ENCODE data around the gene FAM72C. TPM values are rescaled to one million over a fixed set of nuclear protein-coding genes. Genes with fewer than 3 reads are reported as not detected.
A peak's percentile ranks its signal among the peaks of the same experiment; 100 is the strongest.
"Not testable (repeated sequence)": the region's sequence is repeated elsewhere in the genome, so short reads cannot be mapped to it uniquely, and the experiment has no call there.

The FAM72C gene
- total RNA-seq, 6 experiments from 2014 or later, result 1.7 to 3.6 (median 3.1) TPM

GRCh38 chr1:143996020-143996419 is 24.2 kb upstream of the FAM72C start:
- H3K27ac Mint-ChIP-seq; H3K9me3 Mint-ChIP-seq; DNase-seq; H3K27me3 Mint-ChIP-seq (ENCODE audit: insufficient read depth); H3K36me3 Mint-ChIP-seq (ENCODE audit: low read depth); H3K4me3 Mint-ChIP-seq; H3K4me1 Mint-ChIP-seq (ENCODE audit: low read depth): not testable (repeated sequence)

- H3K9me3 Mint-ChIP-seq; H3K4me1 Mint-ChIP-seq (ENCODE audit: low read depth); H3K36me3 Mint-ChIP-seq (ENCODE audit: low read depth); H3K4me3 Mint-ChIP-seq; DNase-seq; H3K27ac Mint-ChIP-seq; H3K27me3 Mint-ChIP-seq (ENCODE audit: insufficient read depth): not testable (repeated sequence)
Measured at GRCh38 chr1:143993301-143993907, 21.6 kb upstream of the FAM72C start.

- H3K36me3 Mint-ChIP-seq (ENCODE audit: low read depth); H3K27me3 Mint-ChIP-seq (ENCODE audit: insufficient read depth); H3K4me1 Mint-ChIP-seq (ENCODE audit: low read depth); DNase-seq; H3K9me3 Mint-ChIP-seq; H3K4me3 Mint-ChIP-seq; H3K27ac Mint-ChIP-seq: not testable (repeated sequence)
Measured at GRCh38 chr1:143990699-143991098, 18.9 kb upstream of the FAM72C start.

GRCh38 chr1:143989719-143990118 is 17.9 kb upstream of the FAM72C start:
- H3K27ac Mint-ChIP-seq; H3K36me3 Mint-ChIP-seq (ENCODE audit: low read depth); H3K4me3 Mint-ChIP-seq; H3K4me1 Mint-ChIP-seq (ENCODE audit: low read depth); DNase-seq; H3K9me3 Mint-ChIP-seq; H3K27me3 Mint-ChIP-seq (ENCODE audit: insufficient read depth): not testable (repeated sequence)

- H3K4me3 Mint-ChIP-seq; H3K36me3 Mint-ChIP-seq (ENCODE audit: low read depth): not testable (repeated sequence)
Measured at GRCh38 chr1:143989427-143989712, 17.6 kb upstream of the FAM72C start.

GRCh38 chr1:143988602-143989426 is 17.0 kb upstream of the FAM72C start:
- not testable (repeated sequence) for DNase-seq; H3K27ac Mint-ChIP-seq; H3K4me1 Mint-ChIP-seq (ENCODE audit: low read depth); H3K4me3 Mint-ChIP-seq; H3K36me3 Mint-ChIP-seq (ENCODE audit: low read depth); H3K27me3 Mint-ChIP-seq (ENCODE audit: insufficient read depth); H3K9me3 Mint-ChIP-seq

More at GRCh38 chr1:143989427-143989712, 17.6 kb upstream of the FAM72C start:
- H3K27me3 Mint-ChIP-seq (ENCODE audit: insufficient read depth); DNase-seq; H3K27ac Mint-ChIP-seq; H3K4me1 Mint-ChIP-seq (ENCODE audit: low read depth); H3K9me3 Mint-ChIP-seq: not testable (repeated sequence)

- not testable (repeated sequence) for DNase-seq; H3K9me3 Mint-ChIP-seq; H3K4me3 Mint-ChIP-seq; H3K36me3 Mint-ChIP-seq (ENCODE audit: low read depth); H3K27me3 Mint-ChIP-seq (ENCODE audit: insufficient read depth); H3K27ac Mint-ChIP-seq; H3K4me1 Mint-ChIP-seq (ENCODE audit: low read depth)
Measured at GRCh38 chr1:143987868-143988267, 16.1 kb upstream of the FAM72C start.

GRCh38 chr1:143984721-143985473 is 13.1 kb upstream of the FAM72C start:
- DNase-seq; H3K9me3 Mint-ChIP-seq; H3K27me3 Mint-ChIP-seq (ENCODE audit: insufficient read depth); H3K4me1 Mint-ChIP-seq (ENCODE audit: low read depth); H3K27ac Mint-ChIP-seq; H3K4me3 Mint-ChIP-seq; H3K36me3 Mint-ChIP-seq (ENCODE audit: low read depth): not testable (repeated sequence)

GRCh38 chr1:143974416-143974815 is 2.6 kb upstream of the FAM72C start:
- H3K9me3 Mint-ChIP-seq; H3K27me3 Mint-ChIP-seq (ENCODE audit: insufficient read depth); H3K4me1 Mint-ChIP-seq (ENCODE audit: low read depth); H3K36me3 Mint-ChIP-seq (ENCODE audit: low read depth); DNase-seq: not testable (repeated sequence)
- peak overlapping the region; percentile 85 for H3K4me3 Mint-ChIP-seq
- peak overlapping the region; percentile 57 for H3K27ac Mint-ChIP-seq

GRCh38 chr1:143973876-143974414 is 2.2 kb upstream of the FAM72C start:
- H3K9me3 Mint-ChIP-seq; H3K4me1 Mint-ChIP-seq (ENCODE audit: low read depth); H3K36me3 Mint-ChIP-seq (ENCODE audit: low read depth); H3K27me3 Mint-ChIP-seq (ENCODE audit: insufficient read depth): not testable (repeated sequence)
- peak overlapping the region; percentile 97 for H3K4me3 Mint-ChIP-seq
- peak overlapping the region; percentile 94 for H3K27ac Mint-ChIP-seq
- peak; percentile 35 for DNase-seq

GRCh38 chr1:143972753-143973326 is 1.1 kb upstream of the FAM72C start:
- not testable (repeated sequence) for DNase-seq; H3K9me3 Mint-ChIP-seq; H3K27ac Mint-ChIP-seq; H3K4me3 Mint-ChIP-seq; H3K27me3 Mint-ChIP-seq (ENCODE audit: insufficient read depth); H3K36me3 Mint-ChIP-seq (ENCODE audit: low read depth); H3K4me1 Mint-ChIP-seq (ENCODE audit: low read depth)

- not testable (repeated sequence) for H3K36me3 Mint-ChIP-seq (ENCODE audit: low read depth); H3K4me1 Mint-ChIP-seq (ENCODE audit: low read depth); H3K4me3 Mint-ChIP-seq
Measured at GRCh38 chr1:143965860-143966259, 5.9 kb downstream of the FAM72C start.

GRCh38 chr1:143964294-143964693 is 7.5 kb downstream of the FAM72C start:
- H3K36me3 Mint-ChIP-seq (ENCODE audit: low read depth); H3K27ac Mint-ChIP-seq; H3K9me3 Mint-ChIP-seq; DNase-seq; H3K27me3 Mint-ChIP-seq (ENCODE audit: insufficient read depth); H3K4me3 Mint-ChIP-seq; H3K4me1 Mint-ChIP-seq (ENCODE audit: low read depth): not testable (repeated sequence)

More at GRCh38 chr1:143965860-143966259, 5.9 kb downstream of the FAM72C start:
- H3K9me3 Mint-ChIP-seq; H3K27me3 Mint-ChIP-seq (ENCODE audit: insufficient read depth); H3K27ac Mint-ChIP-seq; DNase-seq: not testable (repeated sequence)

Data from HFFc6 (cell line).